Midbrain (tissue), 1 donor: ENCODE data around the gene AKAP6.

Source experiments
- DNase-seq: peaks from one replicate; lab custom pipeline; 2025; lab: John Stamatoyannopoulos, UW

AKAP6 gene

GRCh38 chr14:32477396-32477795 lies 148.3 kb downstream of the AKAP6 start:
- no peak for DNase-seq

GRCh38 chr14:32478050-32478449 lies 149.0 kb downstream of the AKAP6 start:
- DNase-seq: no peak

GRCh38 chr14:32480337-32480736 lies 151.2 kb downstream of the AKAP6 start:
- DNase-seq: no peak

- DNase-seq: no peak
These were observed 152.6 kb downstream of the AKAP6 start for GRCh38 chr14:32481707-32482106.

- no peak for DNase-seq
These were observed 162.4 kb downstream of the AKAP6 start for GRCh38 chr14:32491416-32492016.

- no peak for DNase-seq
These were observed 163.4 kb downstream of the AKAP6 start for GRCh38 chr14:32492457-32492856.

GRCh38 chr14:32494609-32495434 lies 165.7 kb downstream of the AKAP6 start:
- DNase-seq: peak; percentile 61

- DNase-seq: no peak
These were observed 166.3 kb downstream of the AKAP6 start for GRCh38 chr14:32495435-32495734.

GRCh38 chr14:32497248-32497647 lies 168.2 kb downstream of the AKAP6 start:
- no peak for DNase-seq

- no peak for DNase-seq
These were observed 178.2 kb downstream of the AKAP6 start for GRCh38 chr14:32507029-32507984.

GRCh38 chr14:32508281-32508680 lies 179.2 kb downstream of the AKAP6 start:
- DNase-seq: peak; percentile 58

- DNase-seq: peak; percentile 94
These were observed 180.6 kb downstream of the AKAP6 start for GRCh38 chr14:32509632-32510187.

GRCh38 chr14:32510815-32511214 lies 181.7 kb downstream of the AKAP6 start:
- peak; percentile 43 for DNase-seq

- no peak for DNase-seq
These were observed 183.2 kb downstream of the AKAP6 start for GRCh38 chr14:32512348-32512747.

GRCh38 chr14:32512813-32513212 lies 183.7 kb downstream of the AKAP6 start:
- no peak for DNase-seq

GRCh38 chr14:32513571-32514009 lies 184.5 kb downstream of the AKAP6 start:
- DNase-seq: peak; percentile 44

- DNase-seq: no peak
These were observed 185.1 kb downstream of the AKAP6 start for GRCh38 chr14:32514236-32514635.

GRCh38 chr14:32514681-32515080 lies 185.6 kb downstream of the AKAP6 start:
- no peak for DNase-seq

- DNase-seq: no peak
These were observed 195.7 kb downstream of the AKAP6 start for GRCh38 chr14:32524609-32525375.

GRCh38 chr14:32525591-32525990 lies 196.5 kb downstream of the AKAP6 start:
- DNase-seq: no peak

- DNase-seq: no peak
These were observed 201.7 kb downstream of the AKAP6 start for GRCh38 chr14:32530800-32531199.
